GM19328 (cell line): ENCODE measurements around the gene KPNA1.
"Not testable (repeated sequence)": the region's sequence is repeated elsewhere in the genome, so short reads cannot be mapped to it uniquely, and the experiment has no call there.

Experiments used
- ATAC-seq: cut with Tn5 transposase; IDR thresholded peaks from one replicate; pipeline ENCODE4 v1.9.1; 2021; ENCODE audit warnings: mild to moderate bottlenecking, moderate library complexity; ENCODE audit not compliant: unreplicated experiment

KPNA1 gene

DNA sequence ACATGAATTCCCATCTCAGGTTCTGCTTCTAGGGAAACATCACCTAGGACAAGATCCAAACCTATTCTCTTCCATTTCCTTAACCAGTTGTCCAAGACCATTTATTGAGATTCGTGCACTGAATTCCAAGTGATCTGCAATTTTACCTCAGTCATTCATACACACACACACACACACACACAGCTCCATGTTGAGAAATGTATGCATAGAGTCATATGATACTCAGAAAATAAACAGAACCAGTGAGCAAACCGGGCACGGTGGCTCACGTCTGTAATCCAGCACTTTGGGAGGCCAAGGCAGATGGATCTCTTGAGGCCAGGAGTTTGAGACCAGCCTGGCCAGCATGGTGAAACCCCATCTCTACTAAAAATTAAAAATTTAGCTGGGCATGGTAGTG is 6.1 kb upstream of the KPNA1 start:
- ATAC-seq: no peak

DNA sequence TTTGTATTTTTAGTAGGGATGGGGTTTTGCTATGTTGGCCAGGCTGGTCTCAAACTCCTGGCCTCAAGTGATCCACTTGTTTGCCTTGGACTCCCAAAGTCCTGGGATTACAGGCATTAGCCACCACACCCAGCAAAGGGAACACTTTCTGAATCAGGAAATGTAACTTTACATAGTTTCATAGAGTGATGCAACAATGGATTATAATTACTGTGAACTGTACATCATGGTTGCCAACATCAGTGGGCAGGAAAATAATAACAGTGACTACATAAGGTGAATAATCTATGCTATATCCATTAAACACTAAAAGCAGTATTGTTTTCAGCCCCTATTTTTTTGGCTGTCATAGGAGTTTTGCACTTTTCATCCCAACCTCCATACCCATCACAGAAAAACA is 5.0 kb upstream of the KPNA1 start:
- no peak for ATAC-seq

DNA sequence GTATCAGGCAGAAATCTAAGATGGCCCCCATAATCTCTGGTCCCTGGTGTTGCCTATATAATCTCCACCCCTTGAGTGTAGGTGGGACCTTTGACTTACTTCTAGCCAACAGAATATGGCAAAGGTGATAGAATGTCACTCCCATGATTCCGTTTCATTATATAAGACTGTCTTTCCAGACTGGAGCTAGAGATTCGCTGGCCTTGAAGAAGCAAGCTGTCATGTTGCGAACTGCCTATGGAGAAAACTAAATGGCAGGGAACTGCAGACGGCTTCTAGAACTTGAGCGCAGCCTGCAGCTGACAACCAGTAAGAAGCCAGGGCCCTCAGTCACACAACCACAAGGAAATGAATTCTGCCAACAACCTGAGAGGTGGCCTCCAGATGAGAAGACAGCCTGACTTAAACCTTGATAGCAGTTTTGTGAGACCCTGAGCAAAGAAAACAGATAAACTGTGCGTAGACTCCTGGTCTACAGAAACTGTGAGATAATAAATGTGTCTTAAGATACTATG is 2.2 kb upstream of the KPNA1 start:
- ATAC-seq: no peak

DNA sequence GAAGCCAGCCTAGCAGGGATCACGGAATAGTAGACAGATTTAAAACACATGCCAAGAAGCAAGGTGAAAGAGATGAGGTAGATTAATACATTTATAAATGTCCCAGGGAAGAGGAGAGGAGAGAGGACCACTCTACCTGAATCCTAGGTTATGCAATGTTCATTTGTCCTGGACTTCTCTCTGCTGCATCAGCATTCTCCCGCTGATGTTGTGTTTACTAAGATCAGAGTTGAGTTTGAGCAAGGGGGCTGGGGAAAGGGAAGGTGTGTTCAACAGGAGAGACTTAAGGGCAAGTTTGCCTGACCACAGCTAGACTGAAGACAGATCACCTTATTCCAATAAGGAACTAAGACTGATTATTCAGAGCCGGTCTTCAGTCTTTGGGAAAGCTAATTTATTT is 1.1 kb upstream of the KPNA1 start:
- no peak for ATAC-seq

DNA sequence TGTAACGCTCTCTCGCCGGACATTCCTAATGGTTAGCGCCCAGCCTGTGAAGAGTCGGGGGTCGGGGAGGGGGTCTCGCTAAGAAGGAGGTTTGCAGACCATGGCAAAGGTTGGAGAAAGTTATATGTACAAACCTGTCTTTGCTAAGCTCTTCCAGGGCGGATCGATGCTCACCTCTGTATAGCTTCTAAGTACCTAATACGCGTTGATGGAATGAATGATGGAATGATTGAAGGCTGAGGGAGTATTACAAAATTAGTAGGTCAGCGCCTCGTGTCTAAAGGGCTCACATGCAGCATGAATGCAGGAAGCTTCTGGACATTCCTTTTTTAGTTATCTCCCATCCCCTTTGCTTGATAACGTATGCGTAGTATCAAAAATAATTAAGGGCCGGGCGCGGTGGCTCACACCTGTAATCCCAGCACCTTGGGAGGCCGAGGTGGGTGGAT is 305 bp upstream of the KPNA1 start:
- no peak for ATAC-seq

DNA sequence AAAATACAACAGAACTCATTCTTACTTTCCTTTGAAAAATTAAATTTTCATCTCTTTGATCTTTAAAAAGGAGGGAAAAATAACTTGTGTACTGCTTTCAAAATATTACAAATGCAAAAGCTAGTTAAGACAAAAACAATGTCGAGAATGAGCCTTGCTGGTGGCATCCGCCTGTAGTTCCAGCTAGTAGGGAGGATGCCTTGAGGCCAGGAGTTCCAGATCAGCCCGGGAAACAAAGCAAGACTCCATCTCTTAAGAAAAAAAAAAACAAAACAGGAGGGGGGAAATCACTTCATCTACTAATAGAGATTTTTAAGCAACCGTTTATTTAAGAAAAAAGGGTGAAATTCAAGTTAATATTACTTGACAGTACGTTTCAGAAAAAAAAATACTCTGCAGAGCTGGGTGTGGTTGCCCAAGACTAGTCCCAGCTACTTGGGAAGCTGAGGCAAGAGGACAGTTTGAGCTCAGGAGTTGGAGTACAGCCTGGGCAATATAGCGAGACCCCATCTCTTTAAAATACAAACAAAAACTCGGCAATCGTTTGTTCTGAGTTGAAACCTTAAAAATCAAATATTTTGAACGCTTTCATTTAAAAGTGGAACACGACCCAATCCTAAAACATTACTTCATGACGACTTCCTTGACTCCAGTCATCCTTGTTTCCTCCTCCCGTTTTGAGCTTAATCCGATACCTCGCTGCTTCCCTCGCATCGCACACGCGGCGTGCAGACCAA is 1.2 kb downstream of the KPNA1 start:
- ATAC-seq: no peak

DNA sequence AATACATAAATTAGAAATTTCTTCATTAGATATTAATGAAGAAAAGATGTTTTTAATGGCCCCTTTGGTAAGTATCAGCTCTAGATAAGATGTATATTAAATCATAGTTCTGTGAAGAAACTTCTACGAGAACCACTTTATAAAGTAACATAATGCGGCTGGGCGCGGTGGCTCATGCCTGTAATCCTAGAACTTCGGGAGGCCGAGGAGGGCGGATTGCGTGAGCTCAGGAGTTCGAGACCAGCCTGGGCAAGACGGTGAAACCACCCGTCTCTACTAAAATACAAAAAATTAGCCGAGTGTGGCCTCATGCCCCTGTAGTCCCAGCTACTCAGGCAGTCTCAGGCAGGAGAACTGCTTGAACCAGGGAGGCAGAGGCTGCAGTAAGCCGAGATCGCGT is 2.5 kb downstream of the KPNA1 start:
- no peak for ATAC-seq

DNA sequence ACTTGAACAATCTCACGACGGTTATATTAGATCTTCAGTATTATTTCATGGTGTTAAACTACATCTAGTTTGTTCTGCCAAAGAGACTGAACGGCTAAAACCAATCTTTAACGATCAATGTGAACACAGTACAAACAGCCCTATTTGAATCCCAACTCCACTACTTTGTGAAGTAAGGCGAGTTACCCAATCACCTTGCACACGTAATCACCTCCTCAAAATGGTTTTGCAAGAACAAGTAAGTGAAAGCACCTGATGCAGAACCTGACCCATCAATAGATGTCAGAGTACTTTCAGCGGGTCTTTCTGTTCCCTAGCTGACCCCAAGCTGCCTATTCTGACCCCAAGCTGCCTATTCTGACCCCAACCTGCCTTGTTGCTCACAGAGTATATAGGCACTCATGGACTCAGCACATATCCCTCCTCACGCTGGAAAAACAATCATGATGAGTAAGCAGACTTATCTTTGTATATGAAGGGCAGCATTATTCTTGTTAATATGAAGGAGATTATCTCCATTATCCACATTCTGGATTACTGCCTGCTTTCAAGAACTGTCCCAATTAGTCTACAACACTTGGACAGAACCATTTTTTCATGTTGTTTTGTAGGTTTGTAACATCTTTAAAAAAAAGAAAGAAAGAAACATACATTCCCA is 3.7 kb downstream of the KPNA1 start:
- ATAC-seq: no peak

DNA sequence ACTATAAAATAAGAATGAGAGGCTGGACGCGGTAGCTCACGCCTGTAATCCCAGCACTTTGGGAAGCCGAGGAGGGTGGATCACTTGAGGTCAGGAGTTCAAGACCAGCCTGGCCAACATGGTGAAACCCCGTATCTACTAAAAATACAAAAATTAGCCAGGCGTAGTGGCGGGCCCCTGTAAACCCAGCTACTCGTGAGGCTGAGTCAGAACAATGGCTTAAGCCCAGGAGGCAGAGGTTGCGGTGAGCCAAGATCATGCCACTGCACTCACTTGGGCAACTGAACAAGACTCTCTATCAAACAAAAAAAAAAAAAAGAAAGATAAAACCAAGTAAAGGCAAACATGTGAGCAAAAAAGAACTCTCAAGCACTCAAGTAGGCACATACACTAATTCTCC is 5.8 kb downstream of the KPNA1 start:
- ATAC-seq: not testable (repeated sequence)

DNA sequence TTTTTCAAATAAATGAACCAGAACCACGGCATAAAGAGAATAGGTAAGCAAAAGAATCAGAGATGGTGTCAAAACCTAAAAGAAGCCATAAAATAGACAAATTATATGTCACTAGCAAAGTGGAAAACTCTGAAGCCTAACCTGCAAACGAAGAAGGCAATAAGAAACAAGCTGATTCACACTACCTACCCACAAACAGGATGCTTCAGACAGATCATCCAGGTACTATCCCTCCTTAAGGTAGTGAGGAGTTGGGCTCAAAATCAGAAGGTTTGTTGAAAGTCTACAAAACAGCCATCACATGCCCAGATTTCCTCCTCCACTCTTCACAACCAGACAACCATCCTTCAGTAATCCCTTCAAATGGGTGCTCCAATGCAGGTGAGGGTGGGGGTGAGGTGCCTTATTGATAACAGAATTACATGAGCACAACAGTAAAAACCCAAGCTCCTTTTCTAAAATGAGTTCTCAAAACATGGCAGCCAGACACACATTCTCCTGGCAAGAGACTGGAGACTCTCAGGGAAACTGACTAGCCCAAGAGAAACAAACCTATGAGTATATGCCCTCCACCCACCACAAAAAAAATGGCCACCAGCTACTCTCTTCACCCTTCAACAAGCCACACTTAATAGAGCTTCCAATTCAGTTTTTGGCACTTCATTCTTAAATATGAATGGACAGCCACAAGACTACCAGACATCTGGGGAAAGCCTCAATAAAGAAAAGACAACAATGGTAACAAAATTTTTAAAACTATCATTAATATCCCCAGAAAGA is 6.4 kb downstream of the KPNA1 start:
- no peak for ATAC-seq

DNA sequence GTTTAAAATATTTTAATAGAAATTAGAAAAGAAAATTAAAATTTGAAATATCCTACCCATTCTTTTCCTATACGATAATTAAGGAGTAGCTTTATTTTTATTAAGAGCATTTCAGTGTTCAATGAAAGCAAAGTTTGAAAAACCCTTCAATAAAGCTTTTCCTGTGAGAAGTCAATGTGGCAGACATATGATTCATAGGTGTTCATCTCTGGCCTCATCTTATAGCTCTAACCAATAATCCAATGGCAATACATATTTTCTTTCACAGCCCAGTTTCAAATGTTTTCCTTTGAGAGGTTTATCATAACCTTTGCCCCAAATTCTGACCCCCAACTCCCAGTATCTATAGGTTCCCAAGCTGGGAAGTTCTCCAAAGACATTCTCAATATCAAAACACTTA is 8.3 kb downstream of the KPNA1 start:
- no peak for ATAC-seq

DNA sequence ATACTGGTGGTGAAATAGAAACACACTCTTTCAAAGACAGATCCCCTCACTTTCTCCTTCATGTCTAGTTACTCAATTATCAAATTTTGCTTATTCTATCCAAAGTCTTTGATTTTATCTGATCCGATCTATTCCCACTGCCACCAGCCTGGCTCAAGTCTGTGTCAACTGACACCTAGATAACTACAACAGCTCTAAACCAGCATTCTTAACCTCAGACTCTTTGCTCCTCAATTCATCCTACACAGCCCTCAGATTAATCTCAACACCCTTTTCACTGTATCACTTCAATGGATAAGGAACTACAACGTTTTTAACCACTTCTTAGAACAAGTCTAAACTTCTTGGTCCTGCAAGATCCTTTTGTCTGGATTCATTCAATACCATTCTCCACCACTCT is 9.1 kb downstream of the KPNA1 start:
- no peak for ATAC-seq

DNA sequence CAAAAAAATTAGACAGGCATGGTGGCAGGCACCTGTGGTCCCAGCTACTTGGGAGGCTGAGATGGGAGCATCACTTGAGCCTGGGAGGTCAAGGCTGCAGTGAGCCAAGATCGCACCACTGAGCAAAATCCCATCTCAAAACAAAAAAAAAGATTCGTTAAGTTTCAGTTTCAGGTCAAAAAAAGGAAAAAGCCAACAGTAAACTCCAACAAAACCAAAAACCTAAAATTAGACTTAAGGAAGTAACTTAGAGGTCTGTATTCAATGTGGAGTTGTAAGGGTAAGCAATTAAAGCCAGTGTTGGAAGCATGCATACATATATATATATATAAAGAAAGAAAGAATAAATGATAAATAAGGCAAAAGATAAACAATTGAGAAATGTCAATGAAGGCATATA is 11.8 kb downstream of the KPNA1 start:
- ATAC-seq: no peak

DNA sequence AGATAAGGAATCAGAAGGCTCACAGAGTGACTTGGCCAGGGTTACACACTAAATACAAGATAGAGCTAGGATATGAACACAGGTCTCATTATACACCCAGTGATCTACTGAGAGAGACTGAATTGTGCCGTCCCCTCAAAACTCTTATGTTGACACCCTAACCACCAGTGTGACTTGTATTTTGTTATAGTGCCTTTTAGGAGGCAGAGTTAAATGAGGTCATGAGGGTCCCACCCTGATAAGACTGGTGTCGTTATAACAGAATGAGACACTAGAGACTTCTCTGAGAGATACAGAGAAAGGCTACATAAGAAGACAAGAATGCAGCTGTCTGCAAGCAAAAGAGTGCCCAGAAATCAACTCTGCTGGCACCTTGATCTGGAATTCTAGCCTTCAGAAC is 12.6 kb downstream of the KPNA1 start:
- ATAC-seq: no peak

DNA sequence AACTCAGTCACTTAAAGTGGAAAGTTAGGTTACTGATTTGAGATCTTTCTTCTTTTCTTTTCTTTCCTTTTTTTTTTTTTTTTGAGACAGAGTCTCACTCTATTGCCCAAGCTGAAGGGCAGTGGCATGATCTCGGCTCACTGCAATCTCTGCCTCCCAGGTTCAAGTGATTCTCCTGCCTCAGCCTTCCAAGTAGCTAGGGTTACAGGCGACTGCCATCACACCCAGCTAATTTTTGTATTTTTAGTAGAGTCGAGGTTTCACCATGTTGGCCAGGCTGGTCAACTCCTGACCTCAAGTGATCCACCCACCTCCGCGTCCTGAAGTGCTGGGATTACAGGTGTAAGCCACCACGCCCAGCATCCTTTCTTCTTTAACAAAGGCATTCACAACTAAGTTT is 13.8 kb downstream of the KPNA1 start:
- ATAC-seq: not testable (repeated sequence)

DNA sequence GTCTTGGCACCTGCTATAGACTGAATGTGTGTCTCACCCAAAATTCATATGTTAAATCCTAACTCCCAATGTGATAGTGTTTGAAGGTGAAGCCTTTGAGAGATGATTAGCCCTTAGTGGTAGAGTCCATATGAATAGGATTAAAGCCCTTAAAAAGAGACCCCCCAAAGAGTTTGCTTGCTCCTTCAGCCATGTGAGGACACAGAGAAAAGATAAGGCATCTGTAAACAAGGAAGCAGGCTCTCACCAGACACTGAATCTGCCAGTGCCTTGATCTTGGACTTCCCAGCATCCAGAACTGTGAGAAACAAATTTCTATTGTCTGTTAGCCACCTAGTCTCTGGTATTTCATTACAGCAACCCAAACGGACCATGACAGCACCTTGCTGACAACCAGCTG is 16.6 kb downstream of the KPNA1 start:
- ATAC-seq: no peak

DNA sequence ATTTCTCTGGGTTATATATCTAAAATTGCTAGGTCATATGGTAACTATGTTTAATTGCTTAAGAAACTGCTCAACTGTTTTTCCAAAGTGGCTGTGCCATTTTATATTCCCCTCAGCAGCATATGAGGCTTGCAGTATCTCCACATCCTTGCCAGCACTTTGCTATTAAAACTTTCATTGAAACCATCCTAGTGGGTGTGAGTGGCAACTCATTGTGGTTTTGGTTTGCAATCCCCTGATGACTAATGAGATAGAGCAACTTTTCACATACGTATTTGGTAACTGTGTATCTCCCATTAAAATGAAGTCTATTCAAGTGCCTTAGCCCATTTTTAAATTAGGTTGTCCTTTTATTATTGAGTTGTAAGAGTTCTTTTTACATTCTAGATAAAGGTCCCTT is 17.3 kb downstream of the KPNA1 start:
- ATAC-seq: no peak

DNA sequence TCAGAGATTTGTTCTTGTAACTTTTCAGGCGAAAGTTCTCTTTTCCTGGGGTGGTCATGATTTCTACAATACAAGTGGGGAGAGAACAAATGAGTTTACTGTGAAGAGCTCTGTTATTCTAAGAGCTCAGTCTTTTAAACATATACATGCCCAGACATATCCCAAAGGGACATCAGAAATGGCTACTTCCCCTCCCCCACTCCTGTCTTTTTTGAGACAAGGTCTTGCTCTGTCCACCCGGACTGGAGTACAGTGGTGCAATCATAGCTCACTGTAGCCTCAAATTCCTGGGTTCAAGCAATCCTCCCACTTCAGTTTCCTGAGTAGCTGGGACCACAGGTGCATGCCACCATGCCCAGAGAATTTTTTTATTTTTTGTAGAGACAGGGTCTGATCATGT is 18.2 kb downstream of the KPNA1 start:
- no peak for ATAC-seq

DNA sequence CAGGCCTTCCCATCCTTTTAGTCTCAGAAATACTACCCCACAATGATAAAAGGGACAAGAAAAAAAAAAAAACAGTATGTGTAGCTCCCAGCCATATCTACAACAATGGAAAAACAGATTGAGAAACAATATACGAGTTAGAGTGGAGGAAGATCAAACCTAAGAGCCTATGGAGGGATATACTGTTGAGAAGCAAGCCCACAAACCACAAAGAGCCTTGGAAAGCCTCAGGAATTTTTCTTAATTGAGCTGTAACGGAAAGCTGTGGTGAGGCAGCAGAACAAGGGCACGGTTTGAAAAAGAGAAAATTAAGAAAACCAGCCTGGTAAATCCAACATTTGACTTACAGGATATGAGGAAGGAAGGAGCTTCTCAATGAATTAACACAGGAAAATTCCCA is 21.4 kb downstream of the KPNA1 start:
- ATAC-seq: no peak

DNA sequence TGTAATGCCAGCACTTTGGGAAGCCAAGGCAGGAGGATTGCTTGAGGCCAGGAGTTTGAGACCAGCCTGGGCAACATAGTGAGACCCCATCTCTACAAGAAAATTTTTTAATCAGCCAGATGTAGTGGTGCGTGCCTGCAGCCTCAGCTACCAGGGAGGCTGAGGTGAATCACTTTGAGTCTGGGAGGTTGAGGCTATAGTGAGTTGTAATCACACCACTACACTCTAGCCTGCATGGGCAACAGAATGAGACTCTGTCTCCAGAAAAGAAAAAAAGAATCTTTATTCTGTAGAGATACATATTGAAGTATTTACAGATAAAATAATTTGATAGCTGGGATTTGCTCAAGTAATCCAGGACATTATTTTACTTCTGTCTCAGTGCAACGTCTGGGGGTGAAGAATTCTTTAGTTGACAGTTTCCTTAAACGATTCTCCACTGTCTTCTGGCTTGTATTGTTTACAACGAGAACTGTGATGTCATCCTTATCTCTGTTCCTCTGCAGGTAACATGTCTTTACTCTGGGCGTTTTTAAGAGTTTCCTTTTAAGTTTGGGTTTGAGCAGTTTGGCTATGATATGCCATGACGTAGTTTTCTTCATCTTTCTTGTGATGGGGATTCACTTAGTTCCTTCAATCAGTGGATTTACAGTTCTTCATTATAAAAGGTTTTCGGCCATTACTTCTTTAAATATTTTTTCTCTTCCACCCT is 26.3 kb downstream of the KPNA1 start:
- no peak for ATAC-seq

DNA sequence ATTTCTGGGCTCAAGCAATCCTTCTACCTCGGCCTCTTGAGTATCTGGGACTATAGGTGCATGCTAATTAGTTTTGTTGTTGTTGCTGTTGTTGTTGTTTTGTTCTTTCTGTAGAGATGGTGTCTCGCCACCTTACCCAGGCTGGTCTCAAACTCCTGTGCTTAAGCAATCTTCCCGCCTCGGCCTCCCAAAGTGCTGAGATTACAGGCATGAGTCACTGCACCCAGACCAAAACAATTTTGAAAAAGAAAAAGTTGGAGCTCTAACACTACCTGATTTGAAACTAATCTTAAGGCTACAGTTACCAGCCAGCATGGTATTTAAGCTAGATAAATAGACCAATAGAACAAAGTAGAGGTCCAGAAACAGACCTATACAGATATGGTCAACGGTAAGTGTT is 29.8 kb downstream of the KPNA1 start:
- no peak for ATAC-seq
